Measurements from ENCODE around the gene SGCD.

GRCh38 chr5:156379206-156379605 is 52.2 kb downstream of the SGCD start:
- TF ChIP-seq CTCF (conservative IDR thresholded peaks at IDR 0.05; ENCODE audit: low read length): no peak
- TF ChIP-seq EZH2phosphoT487 (IDR thresholded peaks at IDR 0.05; ENCODE audit: borderline replicate concordance, low read depth, low read length): no peak

Measured in OCI-LY7 (cell line).